GM12865 (cell line): ENCODE data around the gene PDE3B.
"Not testable (repeated sequence)": the region's sequence is repeated elsewhere in the genome, so short reads cannot be mapped to it uniquely, and the experiment has no call there.

Experiments used
- DNase-seq: peaks from one replicate; pipeline ENCODE4 v3.0.0; 2010; ENCODE audit warnings: low read depth
- H3K4me3 ChIP-seq: 2 replicates; pipeline ENCODE4 v1.5.1; 2011; ENCODE audit warnings: mild to moderate bottlenecking, low read depth, low read length, control low read depth
- TF ChIP-seq, protein P1 (sequence below): IDR thresholded peaks from 2 replicates; pipeline ENCODE4 v1.5.1; 2011; ENCODE audit warnings: low read length, control low read depth, low read depth, inconsistent platforms; ENCODE audit not compliant: insufficient read depth; ENCODE audit errors: missing control alignments

The PDE3B gene

DNA sequence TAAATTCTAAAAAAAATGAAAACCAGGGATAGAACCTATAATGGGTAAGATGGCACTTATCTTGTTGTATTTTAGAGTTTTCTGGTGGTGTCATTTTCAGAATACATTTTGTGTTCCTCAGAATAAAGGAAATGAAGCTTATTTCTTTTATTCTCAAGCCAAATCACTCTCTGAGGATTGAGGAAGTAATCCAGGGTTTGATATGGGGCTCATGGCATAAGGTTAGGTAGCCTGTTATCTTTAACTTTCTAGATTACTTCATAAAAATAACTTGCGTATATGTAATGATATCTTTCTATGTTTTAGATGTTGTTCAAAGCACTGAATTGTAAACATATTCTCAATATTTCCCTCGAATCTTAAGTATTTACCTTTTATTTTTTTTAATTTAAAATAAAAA, 33.5 kb downstream of the PDE3B start:
- H3K4me3 ChIP-seq, result no peak overlapping the region
- no peak for DNase-seq
- TF ChIP-seq, protein P1, sequence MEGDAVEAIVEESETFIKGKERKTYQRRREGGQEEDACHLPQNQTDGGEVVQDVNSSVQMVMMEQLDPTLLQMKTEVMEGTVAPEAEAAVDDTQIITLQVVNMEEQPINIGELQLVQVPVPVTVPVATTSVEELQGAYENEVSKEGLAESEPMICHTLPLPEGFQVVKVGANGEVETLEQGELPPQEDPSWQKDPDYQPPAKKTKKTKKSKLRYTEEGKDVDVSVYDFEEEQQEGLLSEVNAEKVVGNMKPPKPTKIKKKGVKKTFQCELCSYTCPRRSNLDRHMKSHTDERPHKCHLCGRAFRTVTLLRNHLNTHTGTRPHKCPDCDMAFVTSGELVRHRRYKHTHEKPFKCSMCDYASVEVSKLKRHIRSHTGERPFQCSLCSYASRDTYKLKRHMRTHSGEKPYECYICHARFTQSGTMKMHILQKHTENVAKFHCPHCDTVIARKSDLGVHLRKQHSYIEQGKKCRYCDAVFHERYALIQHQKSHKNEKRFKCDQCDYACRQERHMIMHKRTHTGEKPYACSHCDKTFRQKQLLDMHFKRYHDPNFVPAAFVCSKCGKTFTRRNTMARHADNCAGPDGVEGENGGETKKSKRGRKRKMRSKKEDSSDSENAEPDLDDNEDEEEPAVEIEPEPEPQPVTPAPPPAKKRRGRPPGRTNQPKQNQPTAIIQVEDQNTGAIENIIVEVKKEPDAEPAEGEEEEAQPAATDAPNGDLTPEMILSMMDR, result no peak

GRCh38 chr11:14678350-14678749, 34.7 kb downstream of the PDE3B start:
- TF ChIP-seq, protein P1, result no peak
- no peak overlapping the region for H3K4me3 ChIP-seq
- DNase-seq, result no peak

GRCh38 chr11:14679662-14680061, 36.1 kb downstream of the PDE3B start:
- TF ChIP-seq, protein P1, result no peak
- DNase-seq, result no peak
- no peak overlapping the region for H3K4me3 ChIP-seq

DNA sequence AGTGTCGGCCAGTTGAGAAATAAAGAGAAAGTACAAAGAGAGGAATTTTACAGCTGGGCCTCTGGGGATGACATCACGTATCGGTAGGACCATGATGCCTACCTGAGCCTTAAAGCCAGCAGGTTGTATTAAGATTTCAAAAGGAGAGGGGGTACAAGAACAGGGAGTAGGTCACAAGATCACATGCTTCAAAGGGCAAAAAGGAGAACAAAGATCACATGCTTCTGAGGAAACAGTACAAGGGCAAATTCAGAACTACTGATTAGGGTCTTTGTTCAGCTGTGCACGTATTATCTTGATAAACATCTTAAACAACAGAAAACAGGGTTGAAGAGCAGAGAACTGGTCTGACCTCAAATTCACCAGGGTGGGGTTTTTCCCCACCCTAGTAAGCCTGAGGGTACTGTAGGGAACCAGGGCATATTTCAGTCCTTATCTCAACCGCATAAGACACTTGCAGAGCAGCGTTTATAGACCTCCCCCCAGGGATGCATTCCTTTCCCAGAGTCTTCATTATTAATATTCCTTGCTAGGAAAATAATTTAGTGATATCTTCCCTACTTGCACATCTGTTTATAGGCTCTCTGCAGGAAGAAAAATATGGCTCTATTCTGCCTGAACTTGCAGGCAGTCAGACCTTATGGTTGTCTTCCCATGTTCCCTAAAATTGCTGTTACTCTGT, 40.8 kb downstream of the PDE3B start:
- not testable (repeated sequence) for H3K4me3 ChIP-seq, DNase-seq

DNA sequence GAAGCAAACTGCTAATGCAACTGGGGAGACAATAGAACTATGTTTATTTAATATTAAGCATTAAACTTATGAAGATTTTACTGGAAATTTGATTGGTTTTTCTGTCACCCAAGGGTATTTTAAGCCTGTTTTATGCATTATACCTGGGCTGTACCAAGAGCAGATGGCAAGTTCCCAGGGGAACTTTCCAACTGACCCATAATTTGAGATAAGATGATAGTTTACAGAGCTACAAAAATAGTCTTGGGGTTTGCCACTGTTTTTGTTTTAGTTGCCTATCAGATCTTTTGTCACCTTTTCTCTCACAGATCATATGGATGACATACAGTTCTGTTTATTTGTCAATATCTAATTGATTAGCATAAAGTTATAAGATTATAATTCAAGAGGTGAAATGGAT, 43.9 kb downstream of the PDE3B start:
- DNase-seq, result no peak
- no peak overlapping the region for H3K4me3 ChIP-seq
- TF ChIP-seq, protein P1, result no peak

GRCh38 chr11:14687943-14688627, 44.5 kb downstream of the PDE3B start:
- no peak overlapping the region for H3K4me3 ChIP-seq
- no peak for DNase-seq
- TF ChIP-seq, protein P1, result no peak

GRCh38 chr11:14695656-14696055, 52.1 kb downstream of the PDE3B start:
- not testable (repeated sequence) for DNase-seq, H3K4me3 ChIP-seq

- H3K4me3 ChIP-seq, result no peak overlapping the region
- peak; percentile 8 for DNase-seq
- TF ChIP-seq, protein P1, result no peak
Measured at GRCh38 chr11:14698771-14699170, 55.2 kb downstream of the PDE3B start.
